HCT116 (cell line): ENCODE data around the gene ATRAID. TPM values are rescaled to one million over a fixed set of nuclear protein-coding genes. Genes with fewer than 3 reads are reported as not detected.

Experiments
- ATAC-seq: fragments of 200-7000 bp; cut with Tn5 transposase; 2 replicates; pipeline ENCODE4 v1.9.1; 2020; ENCODE audit warnings: mild to moderate bottlenecking, moderate library complexity
- BruUV-seq: library from RNA; stranded (reverse); fragments of 400-500 nt; replicated peaks from 2 replicates; lab custom pipeline; 2021; lab: Mats Ljungman, UMichigan
- CTCF ChIA-PET: fragments of 300-600 bp; sonication (Branson Sonifier 250); formaldehyde crosslinking; loops from one replicate; lab custom pipeline; 2021; ENCODE audit warnings: antibody characterized with exemption; lab: Charles Lee
- POLR2A ChIA-PET: fragments of 300-600, 350-600 bp; sonication (Branson Sonifier 250); formaldehyde crosslinking; loops from one replicate; lab custom pipeline; 2021; ENCODE audit warnings: antibody characterized with exemption; lab: Charles Lee
- RAD21 ChIA-PET, 2 experiments: fragments of 300-600 bp; sonication (Branson Sonifier 250); formaldehyde crosslinking; loops; one replicate each; lab custom pipeline; 2023; ENCODE audit warnings: low total read pairs in 2 of 2; ENCODE audit not compliant: uncharacterized antibody in 2 of 2, unreplicated experiment in 2 of 2, low non-redundant PET in 1 of 2; lab: Charles Lee
- DNase-seq: peaks from one replicate; pipeline ENCODE4 v3.0.0-alpha.2; 2010; ENCODE audit warnings: low read depth, low spot score
- H2AFZ ChIP-seq: fragments of 200-600 bp; shearing (Covaris generic), sonication (generic); 2 replicates; pipeline ENCODE4 v1.6.1; 2017; ENCODE audit warnings: low read depth, mixed run types, mixed read lengths, antibody characterized with exemption, low read length; ENCODE audit not compliant: poor library complexity, severe bottlenecking
- H3K27ac ChIP-seq: 2 replicates; pipeline ENCODE4 v1.5.1; 2012; ENCODE audit warnings: low read depth, low read length
- H3K27me3 ChIP-seq: fragments of 200-600 bp; sonication (generic); 2 replicates; pipeline ENCODE4 v1.6.1; 2016; ENCODE audit warnings: mixed run types, low read length, mixed read lengths; ENCODE audit not compliant: insufficient read depth
- H3K36me3 ChIP-seq, 2 experiments: fragments of 200-500 bp in 1 of 2; fragments of 200-600 bp in 1 of 2; sonication (Bioruptor generic) in 1 of 2; sonication (generic) in 1 of 2; 2 replicates each; pipeline versions ENCODE4 v1.5.1 to v1.6.1; 2014 to 2016; ENCODE audit warnings: low read length in 2 of 2, inconsistent platforms in 1 of 2, mixed read lengths in 1 of 2, mixed run types in 1 of 2; ENCODE audit not compliant: insufficient read depth in 2 of 2, control insufficient read depth in 1 of 2
- H3K4me1 ChIP-seq, 2 experiments: fragments of 200-600 bp in 1 of 2; sonication (generic) in 1 of 2; 2 replicates each; pipeline versions ENCODE4 v1.5.1 to v1.6.1; 2012 to 2017; ENCODE audit warnings: low read length in 2 of 2, inconsistent platforms in 1 of 2, mild to moderate bottlenecking in 1 of 2, mixed read lengths in 1 of 2, mixed run types in 1 of 2, moderate library complexity in 1 of 2; ENCODE audit not compliant: insufficient read depth in 2 of 2, control insufficient read depth in 1 of 2
- H3K4me2 ChIP-seq: fragments of 200-600 bp; sonication (generic); 2 replicates; pipeline ENCODE4 v1.6.1; 2017; ENCODE audit warnings: mixed run types, low read length, mixed read lengths
- H3K4me3 ChIP-seq, 2 experiments: fragments of 200-600 bp in 1 of 2; sonication (generic) in 1 of 2; replicated peaks in 1 of 2; 2 replicates each; pipeline ENCODE4 v1.5.1; 2011 to 2016; ENCODE audit warnings: low read length in 2 of 2, control low read depth in 1 of 2, low read depth in 1 of 2, mild to moderate bottlenecking in 1 of 2, mixed read lengths in 1 of 2, mixed run types in 1 of 2
- H3K79me2 ChIP-seq: fragments of 200-600 bp; sonication (generic); 2 replicates; pipeline ENCODE4 v1.6.1; 2017; ENCODE audit warnings: mild to moderate bottlenecking, mixed run types, low read length, moderate library complexity, mixed read lengths; ENCODE audit not compliant: insufficient read depth
- H3K9ac ChIP-seq: fragments of 200-600 bp; sonication (generic); 2 replicates; pipeline ENCODE4 v1.6.1; 2016; ENCODE audit warnings: low read length, mixed read lengths
- H3K9me2 ChIP-seq: fragments of 200-600 bp; sonication (generic), shearing (Covaris generic); 2 replicates; pipeline ENCODE4 v1.6.1; 2017; ENCODE audit warnings: mixed run types, mild to moderate bottlenecking, moderate library complexity; ENCODE audit not compliant: insufficient read depth
- H3K9me3 ChIP-seq, 2 experiments: fragments of 200-500 bp in 1 of 2; fragments of 200-600 bp in 1 of 2; sonication (Bioruptor generic) in 1 of 2; sonication (generic) in 1 of 2; 2 replicates each; pipeline ENCODE4 v1.6.1; 2014 to 2017; ENCODE audit warnings: low read length in 2 of 2, mixed read lengths in 2 of 2, inconsistent platforms in 1 of 2, low read depth in 1 of 2, mild to moderate bottlenecking in 1 of 2, mixed run types in 1 of 2, moderate library complexity in 1 of 2; ENCODE audit not compliant: control insufficient read depth in 1 of 2, insufficient read depth in 1 of 2
- H4K20me1 ChIP-seq: fragments of 200-600 bp; sonication (generic), shearing (Covaris generic); 2 replicates; pipeline ENCODE4 v1.6.1; 2017; ENCODE audit warnings: mixed run types, mild to moderate bottlenecking, moderate library complexity; ENCODE audit not compliant: insufficient read depth
- ATF3 ChIP-seq: IDR thresholded peaks from 2 replicates; pipeline ENCODE4 v1.6.1; 2012
- CBX3 ChIP-seq: IDR thresholded peaks from 2 replicates; pipeline ENCODE4 v1.6.1; 2012; ENCODE audit warnings: low read depth
- CEBPB ChIP-seq: IDR thresholded peaks from 2 replicates; pipeline ENCODE4 v1.6.1; 2012; ENCODE audit warnings: low read depth
- CTCF ChIP-seq, 3 experiments: fragments of 200-600 bp in 1 of 3; sonication (generic) in 1 of 3; IDR thresholded peaks in 2 of 3; conservative IDR thresholded peaks in 1 of 3; 2 replicates each; pipeline ENCODE4 v1.5.1; 2012 to 2017; ENCODE audit warnings: low read depth in 2 of 3, low read length in 2 of 3, antibody characterized with exemption in 1 of 3, borderline replicate concordance in 1 of 3, control low read depth in 1 of 3, mild to moderate bottlenecking in 1 of 3, mixed read lengths in 1 of 3, mixed run types in 1 of 3, moderate library complexity in 1 of 3; ENCODE audit not compliant: insufficient read depth in 1 of 3
- EGR1 ChIP-seq: IDR thresholded peaks from 2 replicates; pipeline ENCODE4 v1.6.1; 2012; ENCODE audit warnings: low read depth
- FOSL1 ChIP-seq: IDR thresholded peaks from 2 replicates; pipeline ENCODE4 v1.6.1; 2012; ENCODE audit warnings: low read depth
- JUND ChIP-seq: IDR thresholded peaks from 2 replicates; pipeline ENCODE4 v1.6.1; 2012
- MAX ChIP-seq: IDR thresholded peaks from 2 replicates; pipeline ENCODE4 v1.6.1; 2012
- POLR2A ChIP-seq: IDR thresholded peaks from 2 replicates; pipeline ENCODE4 v1.7.0; 2011; ENCODE audit warnings: borderline replicate concordance; ENCODE audit not compliant: insufficient read depth, insufficient read length; ENCODE audit errors: extremely low read depth
- RAD21 ChIP-seq: IDR thresholded peaks from 2 replicates; pipeline ENCODE4 v1.6.1; 2012; ENCODE audit warnings: low read depth, mild to moderate bottlenecking
- REST ChIP-seq: IDR thresholded peaks from 2 replicates; pipeline ENCODE4 v1.6.1; 2012; ENCODE audit warnings: low read depth
- SIN3A ChIP-seq: IDR thresholded peaks from 2 replicates; pipeline ENCODE4 v1.6.1; 2012; ENCODE audit warnings: low read depth
- SRF ChIP-seq: IDR thresholded peaks from 2 replicates; pipeline ENCODE4 v1.6.1; 2012; ENCODE audit warnings: low read depth
- YY1 ChIP-seq: IDR thresholded peaks from 2 replicates; pipeline ENCODE4 v1.6.1; 2011; ENCODE audit warnings: low read length, low read depth, moderate library complexity, mild to moderate bottlenecking; ENCODE audit not compliant: insufficient replicate concordance; ENCODE audit errors: extremely low read depth
- ZFX ChIP-seq: fragments of 450-650 bp; IDR thresholded peaks from 2 replicates; pipeline ENCODE4 v1.6.1; 2017
- ZNF274 ChIP-seq: fragments of 200-500 bp; sonication (Bioruptor generic); IDR thresholded peaks from 2 replicates; pipeline ENCODE4 v1.6.1; 2014; ENCODE audit warnings: mild to moderate bottlenecking, low read depth, low read length, inconsistent platforms
- intact Hi-C: fragments of 100-400 bp; cut with micrococcal nuclease; formaldehyde crosslinking; loops from 2 replicates; pipeline ENCODE4 v1.10.0; 2022
- total RNA-seq: library from RNA; stranded (reverse); gene quantifications from one replicate; pipeline ENCODE4 v1.2.1, GENCODE V29; 2021; ENCODE audit not compliant: unreplicated experiment

The ATRAID gene
- total RNA-seq, 1 experiment from 2014 or later, result 93.6 TPM

GRCh38 chr2:27227501-27227900 lies 15.7 kb downstream of the ATRAID start:
- Histone ChIP-seq H3K36me3 (peaks cover 60 to 75% of the 10 kb centered on the region in 2 experiments), H3K4me1 (no peaks in the 10 kb centered on the region), H4K20me1 (peaks cover 10% of the 10 kb centered on the region), H3K4me2 (no peak overlapping the region), H3K79me2 (peaks cover 22% of the 10 kb centered on the region), H3K27me3 (no peaks in the 10 kb centered on the region), H3K9ac (no peak overlapping the region), H3K9me3 (no peaks in the 10 kb centered on the region), H2AFZ (no peak overlapping the region), H3K9me2 (no peaks in the 10 kb centered on the region), H3K27ac (no peak overlapping the region), H3K4me3 (no peak overlapping the region)
- BruUV-seq, result TSS peak; percentile 3
- ChIA-PET POLR2A (no interaction called here), CTCF (no interaction called here), RAD21 (no interaction called here)
- DNase-seq (no peak), ATAC-seq (no peak)
- intact Hi-C loops, result no loop called here
- no peak for TF ChIP-seq REST
- no peak for TF ChIP-seq ZNF274
- no peak for TF ChIP-seq EGR1
- TF ChIP-seq RAD21, result no peak
- TF ChIP-seq POLR2A, result no peak
- no peak for TF ChIP-seq ATF3
- no peak for TF ChIP-seq FOSL1
- no peak for TF ChIP-seq YY1
- no peak for TF ChIP-seq MAX
- no peak for TF ChIP-seq SIN3A
- no peak for TF ChIP-seq ZFX
- TF ChIP-seq SRF, result no peak
- no peak for TF ChIP-seq CBX3
- TF ChIP-seq CEBPB, result no peak
- no peak for TF ChIP-seq CTCF (IDR thresholded peaks at IDR 0.05 in 2 of 3, conservative IDR thresholded peaks at IDR 0.05 in 1 of 3; ENCODE audit: borderline replicate concordance in 1 of 3, insufficient read depth in 1 of 3, low read depth in 2 of 3, low read length in 2 of 3)
- TF ChIP-seq JUND, result no peak
